GM18502 (cell line): ENCODE results near the gene LIAS.
"Not testable (repeated sequence)": the region's sequence is repeated elsewhere in the genome, so short reads cannot be mapped to it uniquely, and the experiment has no call there.

Experiments used
- ATAC-seq: cut with Tn5 transposase; IDR thresholded peaks from one replicate; pipeline ENCODE4 v1.9.1; 2021; ENCODE audit warnings: mild to moderate bottlenecking; ENCODE audit not compliant: unreplicated experiment, poor library complexity

LIAS gene

GRCh38 chr4:39495446-39496213, 36.8 kb downstream of the LIAS start:
- ATAC-seq, result no peak

DNA sequence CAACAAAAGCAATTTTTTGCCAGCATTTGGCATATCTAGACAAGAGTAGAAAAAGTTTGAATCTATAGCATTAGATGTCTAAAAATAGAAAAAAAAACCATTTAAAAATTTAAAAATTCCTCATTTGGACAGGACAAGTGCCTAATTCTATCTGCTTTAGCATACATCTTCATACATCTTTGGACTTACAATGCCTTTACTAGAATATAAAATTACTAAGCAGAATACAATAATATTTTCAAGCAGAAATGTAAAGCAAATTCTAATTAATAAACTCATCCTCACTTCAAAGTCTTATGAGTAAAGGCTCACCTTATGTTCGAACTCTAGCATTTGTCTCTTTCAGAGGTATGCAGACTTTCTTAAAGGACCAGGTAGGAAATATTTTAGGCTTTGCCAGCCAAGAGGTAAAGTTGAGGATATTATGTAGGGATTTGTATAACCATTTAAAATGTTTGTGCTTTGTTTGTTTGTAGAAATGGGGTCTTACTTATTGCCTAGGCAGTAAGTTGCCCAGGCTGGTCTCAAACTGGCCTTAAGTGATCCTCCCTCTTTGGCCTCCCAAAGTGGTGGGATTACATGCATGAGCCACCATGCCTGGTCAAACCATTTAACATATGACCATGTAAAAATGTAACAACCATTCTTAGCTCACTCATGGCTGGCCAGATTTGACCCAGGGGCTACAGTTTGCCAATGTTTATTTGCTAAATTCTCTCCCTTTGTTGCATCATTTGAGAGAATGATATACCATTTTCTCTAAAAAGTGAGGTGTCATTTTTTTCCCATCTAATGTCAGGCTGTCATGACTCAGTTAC, 39.3 kb downstream of the LIAS start:
- ATAC-seq, result no peak

GRCh38 chr4:39498727-39499020, 39.8 kb downstream of the LIAS start:
- ATAC-seq, result no peak

DNA sequence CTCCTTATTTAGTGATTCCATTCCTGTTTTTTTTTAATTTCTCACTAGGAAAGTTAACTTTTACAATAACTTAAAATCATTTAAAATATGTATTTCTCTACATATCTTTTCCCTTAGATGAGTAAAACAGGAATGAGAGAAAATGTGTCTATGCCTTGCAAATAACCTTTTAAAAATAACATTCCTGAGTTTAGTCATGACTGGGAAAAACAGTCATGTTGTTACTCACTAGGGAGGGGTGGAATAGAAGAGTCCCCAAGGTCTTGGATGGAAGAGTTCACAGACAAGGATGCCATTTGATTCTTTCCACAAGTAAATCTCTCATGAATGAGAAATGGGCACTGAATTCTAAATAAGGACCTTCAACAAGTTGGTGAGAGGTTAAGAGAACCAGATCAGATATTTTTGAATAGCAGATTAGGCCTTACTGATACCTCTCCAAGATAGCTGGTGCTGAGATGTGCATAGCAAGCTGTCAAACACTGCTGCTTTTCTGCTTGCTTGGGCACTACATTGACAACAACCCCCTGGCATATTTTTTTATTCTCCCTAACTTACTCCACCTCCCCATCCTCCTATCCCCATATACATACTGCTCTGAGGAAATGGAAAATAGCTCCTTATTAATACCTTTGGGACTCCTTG, 43.3 kb downstream of the LIAS start:
- no peak for ATAC-seq

- not testable (repeated sequence) for ATAC-seq
Observed at GRCh38 chr4:39502664-39503035, 43.8 kb downstream of the LIAS start.

DNA sequence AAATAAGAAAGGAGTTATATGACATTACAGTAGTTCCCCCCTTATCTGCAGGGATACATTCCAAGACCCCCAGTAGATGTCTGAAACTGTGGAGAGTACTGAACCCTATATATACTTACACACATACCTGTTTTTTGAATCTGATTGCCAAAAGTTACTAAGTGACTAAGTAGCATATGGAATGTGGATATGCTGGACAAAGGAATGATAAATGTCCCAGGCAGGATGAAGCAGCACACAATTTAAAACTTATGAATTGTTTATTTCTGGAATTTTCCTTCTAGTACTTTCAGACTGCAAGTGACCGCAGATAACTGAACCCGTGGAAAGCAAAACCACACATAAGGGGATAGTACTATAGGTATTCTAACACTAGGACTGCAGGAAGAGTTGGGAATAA, 45.7 kb downstream of the LIAS start:
- no peak for ATAC-seq

DNA sequence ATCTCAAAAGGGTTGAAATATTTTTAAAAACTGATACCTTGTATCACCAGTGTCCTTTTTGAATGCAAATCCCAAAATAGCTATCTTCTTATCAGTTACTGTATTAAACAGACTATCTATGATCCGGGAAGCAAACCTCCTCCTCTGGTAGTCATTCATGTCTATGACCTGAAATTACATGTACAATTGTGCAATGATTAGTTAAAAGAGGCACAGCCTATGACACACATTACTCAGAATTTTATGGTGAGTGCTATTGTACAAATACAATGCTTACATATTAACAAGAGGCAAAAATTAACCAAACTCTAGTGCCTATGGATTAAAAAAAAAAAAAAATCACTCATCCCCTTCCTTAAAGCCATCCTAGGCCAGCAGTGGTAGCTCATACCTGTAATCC, 46.7 kb downstream of the LIAS start:
- no peak for ATAC-seq

GRCh38 chr4:39510348-39510929, 51.6 kb downstream of the LIAS start:
- no peak for ATAC-seq

DNA sequence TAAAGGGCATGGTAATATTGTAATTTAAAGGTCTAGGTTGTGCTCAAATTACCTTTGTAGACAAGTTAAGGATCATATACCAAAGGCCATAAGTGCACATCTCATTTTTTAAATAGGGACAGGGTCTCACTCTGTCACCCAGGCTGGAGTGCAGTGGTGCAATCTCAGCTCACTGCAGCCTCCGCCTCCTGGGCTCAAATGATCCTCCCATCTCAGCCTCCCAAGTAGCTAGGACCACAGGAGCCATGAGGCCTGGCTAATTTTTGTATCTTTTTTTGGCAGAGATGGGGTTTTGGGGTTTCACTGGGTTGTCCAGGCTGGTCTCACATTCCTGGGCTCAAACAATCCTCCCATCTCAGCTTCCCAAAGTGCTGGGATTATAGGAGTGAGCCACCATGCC, 55.4 kb downstream of the LIAS start:
- ATAC-seq, result not testable (repeated sequence)

DNA sequence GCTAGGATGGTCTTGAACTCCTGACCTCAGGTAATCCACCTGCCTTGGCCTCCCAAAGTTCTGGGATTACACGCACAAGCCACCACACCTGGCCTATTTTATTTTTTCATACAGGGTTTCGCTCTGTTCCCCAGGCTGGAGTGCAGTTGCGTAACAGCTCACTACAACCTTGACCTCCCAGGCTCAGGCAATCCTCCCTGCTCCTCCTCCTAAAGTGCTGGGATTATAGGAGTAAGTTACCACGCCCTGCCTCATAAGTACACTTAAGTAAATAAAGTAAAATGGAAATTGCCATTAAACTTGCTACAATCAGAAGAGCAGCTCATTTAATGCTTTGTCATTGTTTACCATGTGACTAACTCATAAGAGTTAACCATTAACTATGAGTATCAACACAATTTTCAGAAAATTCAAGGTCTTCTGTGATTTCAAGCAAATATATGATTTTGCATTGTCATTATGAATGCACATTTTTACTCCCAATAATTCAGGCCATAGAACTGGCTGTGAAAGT, 56.1 kb downstream of the LIAS start:
- ATAC-seq, result no peak

GRCh38 chr4:39515669-39516401, 57.0 kb downstream of the LIAS start:
- not testable (repeated sequence) for ATAC-seq

DNA sequence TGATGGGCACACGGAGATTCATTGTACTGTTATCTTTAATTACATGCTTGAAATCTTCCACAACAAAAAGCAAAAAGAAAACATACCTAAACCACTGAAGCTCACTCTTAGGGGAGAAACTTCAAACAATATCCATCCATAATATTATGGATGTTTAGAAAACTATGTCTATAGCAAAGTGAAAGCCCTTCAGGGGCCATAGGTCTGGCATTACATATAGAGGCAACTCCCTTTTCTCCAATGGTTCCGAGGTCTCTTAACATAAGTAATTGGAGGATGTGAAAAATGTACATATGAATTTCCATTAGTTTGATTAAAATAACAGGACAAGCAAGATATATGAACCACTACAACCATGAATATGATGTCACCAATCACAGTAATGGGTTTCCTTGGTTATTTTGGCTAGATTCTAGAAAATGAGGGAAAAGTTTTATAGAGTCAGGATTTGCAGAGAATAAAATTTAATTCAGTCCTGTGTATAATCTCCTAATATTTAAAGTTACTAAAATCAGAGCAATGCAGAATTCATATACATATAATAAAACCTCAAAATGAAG, 57.6 kb downstream of the LIAS start:
- no peak for ATAC-seq

- ATAC-seq, result no peak
Observed at GRCh38 chr4:39518484-39518883, 59.6 kb downstream of the LIAS start.

DNA sequence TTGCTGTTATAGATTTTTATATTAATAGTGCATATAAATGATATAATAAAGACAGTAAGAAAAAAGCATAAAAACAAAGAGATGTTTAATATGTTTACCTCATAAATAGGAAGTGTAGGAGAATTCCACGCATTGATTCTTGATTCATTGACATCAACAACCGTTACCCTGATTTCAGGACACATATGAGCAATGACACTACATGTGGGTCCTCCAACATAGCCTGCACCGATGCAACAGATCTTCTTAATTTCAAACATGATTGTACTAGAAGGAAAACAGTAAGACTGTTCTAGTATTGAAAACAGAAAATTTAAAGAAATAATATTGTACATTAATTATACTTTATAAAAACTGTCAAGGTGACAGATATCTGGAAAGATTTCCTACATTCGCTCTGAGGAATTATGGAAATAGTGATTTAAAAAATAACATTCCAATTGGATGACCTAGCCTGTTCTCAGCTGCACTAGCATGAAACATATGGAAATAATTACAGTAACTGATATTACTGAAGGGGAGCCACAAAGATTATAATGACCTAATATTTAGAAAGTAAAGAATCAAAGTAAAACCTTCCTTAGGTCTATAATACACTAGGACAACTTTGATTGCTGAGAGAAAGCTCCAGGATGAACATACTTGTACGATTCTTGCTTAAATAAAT, 62.5 kb downstream of the LIAS start:
- ATAC-seq, result no peak

DNA sequence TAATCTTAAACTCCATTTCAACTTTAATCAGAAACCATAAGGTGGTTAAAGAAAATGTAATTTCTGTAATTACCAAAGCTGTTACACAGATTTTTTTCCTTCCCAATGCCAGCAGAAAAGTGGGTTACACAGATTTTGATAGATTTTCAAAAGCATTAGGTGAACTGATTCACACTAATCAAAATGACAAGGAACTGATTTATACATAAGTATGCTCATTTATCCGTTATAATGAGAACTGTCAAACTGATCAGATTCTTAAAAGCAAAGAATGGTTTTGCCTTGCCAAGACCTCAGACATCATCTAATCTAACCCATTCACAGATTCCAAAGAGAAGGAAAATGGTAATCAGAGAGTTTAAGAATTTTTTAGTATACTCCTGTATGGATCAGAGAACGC, 63.2 kb downstream of the LIAS start:
- no peak for ATAC-seq

GRCh38 chr4:39524161-39524957, 65.5 kb downstream of the LIAS start:
- no peak for ATAC-seq

DNA sequence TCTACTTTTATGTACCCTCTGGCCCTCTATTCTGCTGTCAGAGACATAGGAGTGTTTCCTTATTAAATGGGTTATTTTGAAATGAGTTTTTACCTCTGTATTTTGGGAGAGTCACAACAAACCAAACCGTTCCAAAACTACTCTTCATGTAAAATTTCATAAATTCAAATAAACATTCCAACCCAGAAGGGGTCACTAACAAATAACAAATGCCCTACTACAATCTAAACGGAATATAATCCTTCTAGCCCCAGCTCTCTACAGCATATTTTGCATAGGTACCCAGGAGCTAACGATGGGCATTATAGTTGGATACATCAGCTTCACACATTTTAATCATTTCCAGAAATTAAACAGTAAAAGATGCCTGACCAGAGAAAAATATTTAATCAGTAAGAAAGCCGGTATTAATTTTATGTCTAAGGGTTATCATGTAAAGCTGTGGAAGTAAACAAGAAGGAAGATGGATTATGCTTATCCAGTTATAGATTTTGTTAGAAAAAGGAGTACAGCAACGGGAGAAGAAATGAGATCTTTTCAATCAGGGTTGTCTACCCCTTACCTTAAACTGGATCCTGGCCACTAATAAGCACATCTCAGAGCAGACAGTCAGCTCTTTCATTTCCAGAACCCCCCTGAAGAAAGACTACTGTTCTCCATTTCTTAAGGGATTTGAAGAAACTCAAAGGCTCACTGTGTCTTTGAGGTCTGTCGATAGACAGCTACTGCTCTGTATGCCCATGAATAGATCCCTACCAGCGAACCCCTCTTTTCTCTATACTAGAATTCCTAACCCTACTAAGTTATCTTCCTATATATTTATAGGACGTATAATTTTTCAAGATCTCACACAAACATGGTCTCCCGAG, 67.2 kb downstream of the LIAS start:
- no peak for ATAC-seq
